ENCODE data around the gene HBEGF. TPM values are rescaled to one million over a fixed set of nuclear protein-coding genes. Genes with fewer than 3 reads are reported as not detected.

Gene HBEGF
- total and polyA plus RNA-seq, 2 experiments from 2014 or later: 2.2 to 2.9 TPM

DNA sequence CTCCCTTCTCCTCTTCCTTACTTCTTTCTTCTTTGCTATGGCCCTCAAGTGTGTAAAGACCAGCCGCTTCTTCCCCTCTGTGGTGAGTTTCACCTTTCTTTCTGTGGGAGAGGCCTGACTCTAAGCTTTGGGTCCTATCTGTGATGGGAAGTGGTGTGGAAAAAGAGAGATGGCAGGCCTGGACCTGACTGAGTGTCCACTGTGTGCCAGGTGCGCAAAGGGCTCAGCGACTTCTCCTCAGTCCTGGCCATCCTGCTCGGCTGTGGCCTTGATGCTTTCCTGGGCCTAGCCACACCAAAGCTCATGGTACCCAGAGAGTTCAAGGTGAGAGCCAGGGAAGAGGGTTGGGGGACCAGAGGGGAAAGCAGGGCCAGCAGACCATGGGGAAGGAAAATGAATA, 19.5 kb upstream of the HBEGF start:
- Histone ChIP-seq H3F3A (replicated peaks; ENCODE audit: low read depth) (no peaks in the 10 kb centered on the region), H3K36me3 (ENCODE audit: insufficient read depth) (no peaks in the 10 kb centered on the region), H3K9me2 (ENCODE audit: insufficient read depth) (0 out of 2 replicates have a peak, but pooled peaks cover 2% of the 10 kb centered on the region), H3K4me1 (ENCODE audit: insufficient read depth) (no peaks in the 10 kb centered on the region), H3K27ac (ENCODE audit: low read depth) (no peak overlapping the region), H4K20me1 (replicated peaks; ENCODE audit: insufficient read depth) (no peaks in the 10 kb centered on the region), H3K27me3 (ENCODE audit: insufficient read depth) (peaks cover 11% of the 10 kb centered on the region; the same call in 1 of the 2 replicates), H2AFZ (no peak overlapping the region), H3K4me3 (no peak overlapping the region), H3K4me2 (no peak overlapping the region), H3K79me2 (replicated peaks; ENCODE audit: insufficient read depth) (no peaks in the 10 kb centered on the region)
- no peak overlapping the region for H3K4me3 Mint-ChIP-seq
- no peaks in the 10 kb centered on the region for H3K9me3 Mint-ChIP-seq
- peaks cover 17% of the 10 kb centered on the region for H3K27me3 Mint-ChIP-seq (ENCODE audit: insufficient read depth, low read depth, poor library complexity)
- TF ChIP-seq JUNB (IDR thresholded peaks at IDR 0.05; ENCODE audit: unreplicated experiment) (no peak), EZH2phosphoT487 (IDR thresholded peaks at IDR 0.05; ENCODE audit: unreplicated experiment) (no peak)
- H3K27ac Mint-ChIP-seq: no peak overlapping the region
- no peak for ATAC-seq
- no peak for DNase-seq (ENCODE audit: low spot score)
- H3K36me3 Mint-ChIP-seq (ENCODE audit: low read depth): no peaks in the 10 kb centered on the region
- peaks cover 2% of the 10 kb centered on the region; the same call in 1 of the 3 replicates for H3K4me1 Mint-ChIP-seq

DNA sequence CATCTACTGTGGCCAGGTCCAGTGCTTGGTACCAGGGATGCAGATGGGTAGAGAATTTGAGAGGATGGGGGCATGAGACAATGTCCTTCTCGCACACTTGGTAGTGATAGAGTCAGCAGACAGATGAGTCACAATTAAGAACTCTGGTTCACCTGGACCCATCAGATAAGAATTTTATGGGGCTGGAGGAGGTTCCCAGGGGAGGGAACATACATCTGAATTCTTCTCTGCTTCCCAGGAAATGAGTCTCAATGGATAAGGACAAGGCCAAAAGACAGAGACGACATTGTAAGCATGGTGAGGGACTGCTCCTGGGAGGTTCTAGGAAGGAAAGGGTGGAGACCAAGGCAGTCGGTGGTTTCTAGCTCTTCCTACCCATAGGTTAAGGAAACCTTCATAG, 18.9 kb upstream of the HBEGF start:
- no peaks in the 10 kb centered on the region for H3K4me1 ChIP-seq (ENCODE audit: insufficient read depth)
- H4K20me1 ChIP-seq (replicated peaks; ENCODE audit: insufficient read depth): no peaks in the 10 kb centered on the region
- TF ChIP-seq, protein P1, sequence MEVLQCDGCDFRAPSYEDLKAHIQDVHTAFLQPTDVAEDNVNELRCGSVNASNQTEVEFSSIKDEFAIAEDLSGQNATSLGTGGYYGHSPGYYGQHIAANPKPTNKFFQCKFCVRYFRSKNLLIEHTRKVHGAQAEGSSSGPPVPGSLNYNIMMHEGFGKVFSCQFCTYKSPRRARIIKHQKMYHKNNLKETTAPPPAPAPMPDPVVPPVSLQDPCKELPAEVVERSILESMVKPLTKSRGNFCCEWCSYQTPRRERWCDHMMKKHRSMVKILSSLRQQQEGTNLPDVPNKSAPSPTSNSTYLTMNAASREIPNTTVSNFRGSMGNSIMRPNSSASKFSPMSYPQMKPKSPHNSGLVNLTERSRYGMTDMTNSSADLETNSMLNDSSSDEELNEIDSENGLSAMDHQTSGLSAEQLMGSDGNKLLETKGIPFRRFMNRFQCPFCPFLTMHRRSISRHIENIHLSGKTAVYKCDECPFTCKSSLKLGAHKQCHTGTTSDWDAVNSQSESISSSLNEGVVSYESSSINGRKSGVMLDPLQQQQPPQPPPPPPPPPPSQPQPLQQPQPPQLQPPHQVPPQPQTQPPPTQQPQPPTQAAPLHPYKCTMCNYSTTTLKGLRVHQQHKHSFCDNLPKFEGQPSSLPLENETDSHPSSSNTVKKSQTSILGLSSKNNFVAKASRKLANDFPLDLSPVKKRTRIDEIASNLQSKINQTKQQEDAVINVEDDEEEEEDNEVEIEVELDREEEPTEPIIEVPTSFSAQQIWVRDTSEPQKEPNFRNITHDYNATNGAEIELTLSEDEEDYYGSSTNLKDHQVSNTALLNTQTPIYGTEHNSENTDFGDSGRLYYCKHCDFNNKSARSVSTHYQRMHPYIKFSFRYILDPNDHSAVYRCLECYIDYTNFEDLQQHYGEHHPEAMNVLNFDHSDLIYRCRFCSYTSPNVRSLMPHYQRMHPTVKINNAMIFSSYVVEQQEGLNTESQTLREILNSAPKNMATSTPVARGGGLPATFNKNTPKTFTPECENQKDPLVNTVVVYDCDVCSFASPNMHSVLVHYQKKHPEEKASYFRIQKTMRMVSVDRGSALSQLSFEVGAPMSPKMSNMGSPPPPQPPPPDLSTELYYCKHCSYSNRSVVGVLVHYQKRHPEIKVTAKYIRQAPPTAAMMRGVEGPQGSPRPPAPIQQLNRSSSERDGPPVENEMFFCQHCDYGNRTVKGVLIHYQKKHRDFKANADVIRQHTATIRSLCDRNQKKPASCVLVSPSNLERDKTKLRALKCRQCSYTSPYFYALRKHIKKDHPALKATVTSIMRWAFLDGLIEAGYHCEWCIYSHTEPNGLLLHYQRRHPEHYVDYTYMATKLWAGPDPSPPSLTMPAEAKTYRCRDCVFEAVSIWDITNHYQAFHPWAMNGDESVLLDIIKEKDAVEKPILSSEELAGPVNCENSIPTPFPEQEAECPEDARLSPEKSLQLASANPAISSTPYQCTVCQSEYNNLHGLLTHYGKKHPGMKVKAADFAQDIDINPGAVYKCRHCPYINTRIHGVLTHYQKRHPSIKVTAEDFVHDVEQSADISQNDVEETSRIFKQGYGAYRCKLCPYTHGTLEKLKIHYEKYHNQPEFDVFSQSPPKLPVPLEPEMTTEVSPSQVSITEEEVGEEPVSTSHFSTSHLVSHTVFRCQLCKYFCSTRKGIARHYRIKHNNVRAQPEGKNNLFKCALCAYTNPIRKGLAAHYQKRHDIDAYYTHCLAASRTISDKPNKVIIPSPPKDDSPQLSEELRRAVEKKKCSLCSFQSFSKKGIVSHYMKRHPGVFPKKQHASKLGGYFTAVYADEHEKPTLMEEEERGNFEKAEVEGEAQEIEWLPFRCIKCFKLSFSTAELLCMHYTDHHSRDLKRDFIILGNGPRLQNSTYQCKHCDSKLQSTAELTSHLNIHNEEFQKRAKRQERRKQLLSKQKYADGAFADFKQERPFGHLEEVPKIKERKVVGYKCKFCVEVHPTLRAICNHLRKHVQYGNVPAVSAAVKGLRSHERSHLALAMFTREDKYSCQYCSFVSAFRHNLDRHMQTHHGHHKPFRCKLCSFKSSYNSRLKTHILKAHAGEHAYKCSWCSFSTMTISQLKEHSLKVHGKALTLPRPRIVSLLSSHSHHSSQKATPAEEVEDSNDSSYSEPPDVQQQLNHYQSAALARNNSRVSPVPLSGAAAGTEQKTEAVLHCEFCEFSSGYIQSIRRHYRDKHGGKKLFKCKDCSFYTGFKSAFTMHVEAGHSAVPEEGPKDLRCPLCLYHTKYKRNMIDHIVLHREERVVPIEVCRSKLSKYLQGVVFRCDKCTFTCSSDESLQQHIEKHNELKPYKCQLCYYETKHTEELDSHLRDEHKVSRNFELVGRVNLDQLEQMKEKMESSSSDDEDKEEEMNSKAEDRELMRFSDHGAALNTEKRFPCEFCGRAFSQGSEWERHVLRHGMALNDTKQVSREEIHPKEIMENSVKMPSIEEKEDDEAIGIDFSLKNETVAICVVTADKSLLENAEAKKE (CRISPR knock-in tag; IDR thresholded peaks at IDR 0.05): no peak
- TF ChIP-seq ZNF114 (CRISPR knock-in tag; IDR thresholded peaks at IDR 0.05) (no peak), STAT1 (IDR thresholded peaks at IDR 0.05; ENCODE audit: unreplicated experiment) (no peak), ZNF331 (CRISPR knock-in tag; IDR thresholded peaks at IDR 0.05; ENCODE audit: low read depth) (no peak), POLR2AphosphoS5 (IDR thresholded peaks at IDR 0.05; ENCODE audit: low read depth) (no peak), JUNB (IDR thresholded peaks at IDR 0.05; ENCODE audit: unreplicated experiment) (no peak), EZH2phosphoT487 (IDR thresholded peaks at IDR 0.05; ENCODE audit: unreplicated experiment) (no peak)
- TF ChIP-seq, protein P2, sequence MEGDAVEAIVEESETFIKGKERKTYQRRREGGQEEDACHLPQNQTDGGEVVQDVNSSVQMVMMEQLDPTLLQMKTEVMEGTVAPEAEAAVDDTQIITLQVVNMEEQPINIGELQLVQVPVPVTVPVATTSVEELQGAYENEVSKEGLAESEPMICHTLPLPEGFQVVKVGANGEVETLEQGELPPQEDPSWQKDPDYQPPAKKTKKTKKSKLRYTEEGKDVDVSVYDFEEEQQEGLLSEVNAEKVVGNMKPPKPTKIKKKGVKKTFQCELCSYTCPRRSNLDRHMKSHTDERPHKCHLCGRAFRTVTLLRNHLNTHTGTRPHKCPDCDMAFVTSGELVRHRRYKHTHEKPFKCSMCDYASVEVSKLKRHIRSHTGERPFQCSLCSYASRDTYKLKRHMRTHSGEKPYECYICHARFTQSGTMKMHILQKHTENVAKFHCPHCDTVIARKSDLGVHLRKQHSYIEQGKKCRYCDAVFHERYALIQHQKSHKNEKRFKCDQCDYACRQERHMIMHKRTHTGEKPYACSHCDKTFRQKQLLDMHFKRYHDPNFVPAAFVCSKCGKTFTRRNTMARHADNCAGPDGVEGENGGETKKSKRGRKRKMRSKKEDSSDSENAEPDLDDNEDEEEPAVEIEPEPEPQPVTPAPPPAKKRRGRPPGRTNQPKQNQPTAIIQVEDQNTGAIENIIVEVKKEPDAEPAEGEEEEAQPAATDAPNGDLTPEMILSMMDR (conservative IDR thresholded peaks at IDR 0.05; ENCODE audit: low read depth in 2 of 2): no peak
- no peaks in the 10 kb centered on the region for H3K36me3 ChIP-seq (ENCODE audit: insufficient read depth)
- no peaks in the 10 kb centered on the region for H3K36me3 Mint-ChIP-seq (ENCODE audit: low read depth)
- peaks cover 2% of the 10 kb centered on the region; the same call in 1 of the 3 replicates for H3K4me1 Mint-ChIP-seq
- 0 out of 2 replicates have a peak, but pooled peaks cover 2% of the 10 kb centered on the region for H3K9me2 ChIP-seq (ENCODE audit: insufficient read depth)
- H2AFZ ChIP-seq: no peak overlapping the region
- H3K27me3 ChIP-seq (ENCODE audit: insufficient read depth): peaks cover 11% of the 10 kb centered on the region; the same call in 1 of the 2 replicates
- H3K4me3 Mint-ChIP-seq: no peak overlapping the region
- no peaks in the 10 kb centered on the region for H3F3A ChIP-seq (replicated peaks; ENCODE audit: low read depth)
- no peak for ATAC-seq
- no peak overlapping the region for H3K4me3 ChIP-seq
- no peak overlapping the region for H3K27ac Mint-ChIP-seq
- H3K4me2 ChIP-seq: no peak overlapping the region
- H3K27me3 Mint-ChIP-seq (ENCODE audit: insufficient read depth, low read depth, poor library complexity): peaks cover 17% of the 10 kb centered on the region
- H3K79me2 ChIP-seq (replicated peaks; ENCODE audit: insufficient read depth): no peaks in the 10 kb centered on the region
- H3K27ac ChIP-seq (ENCODE audit: low read depth): no peak overlapping the region
- no peak for DNase-seq (ENCODE audit: low spot score)
- H3K9me3 Mint-ChIP-seq: no peaks in the 10 kb centered on the region

All from GM23338 (cell line).